Ovary (tissue), 9 donors: ENCODE measurements around the gene TGFBR1. TPM values are rescaled to one million over a fixed set of nuclear protein-coding genes. Genes with fewer than 3 reads are reported as not detected.

Experiments used
- DNase-seq, 5 donors: peaks; one replicate each; pipeline ENCODE4 v3.0.0-alpha.2; 2019 to 2020
- H3K27ac ChIP-seq, 2 donors: fragments of 200-600 bp; one replicate each; pipeline versions ENCODE4 v1.5.1 to v1.8.0; 2019 to 2022
- H3K27me3 ChIP-seq: fragments of 200-600 bp; one replicate; pipeline ENCODE4 v1.8.0; 2022
- H3K36me3 ChIP-seq: fragments of 200-600 bp; sonication (generic); one replicate; pipeline ENCODE4 v1.5.1; 2019
- H3K4me1 ChIP-seq: one replicate; pipeline ENCODE4 v1.8.1; 2013; ENCODE audit warnings: mild to moderate bottlenecking, moderate library complexity; ENCODE audit not compliant: insufficient read depth
- H3K4me3 ChIP-seq: fragments of 200-600 bp; sonication (generic); one replicate; pipeline ENCODE4 v1.5.1; 2017
- H3K9me3 ChIP-seq, 2 donors: fragments of 200-600 bp in 1 of 2; sonication (generic) in 1 of 2; one replicate each; pipeline versions ENCODE4 v1.5.1 to v1.8.1; 2013 to 2019; ENCODE audit warnings: mild to moderate bottlenecking in 1 of 2, moderate library complexity in 1 of 2
- EP300 ChIP-seq: sonication (generic); formaldehyde crosslinking; IDR thresholded peaks from one replicate; pipeline ENCODE4 v1.6.1; 2017; ENCODE audit warnings: antibody characterized with exemption
- POLR2A ChIP-seq: fragments of 450-650 bp; IDR thresholded peaks from one replicate; pipeline ENCODE4 v1.6.1; 2017; ENCODE audit warnings: antibody characterized with exemption, mild to moderate bottlenecking, moderate library complexity
- WGBS, 3 donors: extraction: QIAGEN DNeasy Blood & Tissue Kit in 1 of 3; methylation state at CpG; one replicate each; pipeline versions ENCODE4 v1.1.5 to v1.1.7; 2013 to 2017; 5-methylcytosine and 5-hydroxymethylcytosine counted together
- intact Hi-C, 4 donors: fragments of 100-400 bp; cut with DNase I; formaldehyde crosslinking; loops; one replicate each; pipeline versions ENCODE4 v1.11.0 to v1.15.1; 2022 to 2023
- polyA plus RNA-seq, 2 donors: library from polyadenylated mRNA; stranded (reverse); fragments of 200-250 nt in 1 of 2; fragments of 350-450 nt in 1 of 2; fragmentation: Illumina TruSeq in 1 of 2; extraction: RNeasy Lipid Tissue Mini Kit (QIAGEN cat#74804) in 1 of 2; gene quantifications; one replicate each; pipeline ENCODE4 v1.2.3, GENCODE V29; 2013 to 2014
- total RNA-seq, 7 donors: library from RNA; depleted of rRNA in 2 of 7; stranded (reverse); fragments of >200 nt in 2 of 7; fragmentation: NEBNext Ultra II Directional in 3 of 7; extraction: Animal tissue kit (Norgen Biotek cat#: 25700) in 3 of 7; gene quantifications; one replicate each; pipeline versions ENCODE4 v1.1.0 to v1.2.4, GENCODE V29; 2016 to 2023
- TF ChIP-seq, protein P1 (sequence below), 3 donors: fragments of 450-650 bp in 2 of 3; fragments of 200-600 bp in 1 of 3; IDR thresholded peaks; one replicate each; pipeline versions ENCODE4 v1.5.1 to v1.8.0; 2016 to 2022; ENCODE audit warnings: antibody characterized with exemption in 3 of 3, mild to moderate bottlenecking in 1 of 3
- donor health status: DM: no; HTN: no; CAD: no; lungs with moderate emphysema.
- donor health status: DM: no; HTN: no; CAD: no.
- donor health status: Bipolar disorder and iron deficiency.
- donor health status: DM: yes; HTN: yes; CAD: no.
- donor health status: DM: no; HTN: no; CAD: no.
- donor health status: DM: yes; HTN: yes; CAD: no.

The TGFBR1 gene
- total and polyA plus RNA-seq, 9 donors, result 12.5 to 55.9 (median 38.3) TPM

DNA sequence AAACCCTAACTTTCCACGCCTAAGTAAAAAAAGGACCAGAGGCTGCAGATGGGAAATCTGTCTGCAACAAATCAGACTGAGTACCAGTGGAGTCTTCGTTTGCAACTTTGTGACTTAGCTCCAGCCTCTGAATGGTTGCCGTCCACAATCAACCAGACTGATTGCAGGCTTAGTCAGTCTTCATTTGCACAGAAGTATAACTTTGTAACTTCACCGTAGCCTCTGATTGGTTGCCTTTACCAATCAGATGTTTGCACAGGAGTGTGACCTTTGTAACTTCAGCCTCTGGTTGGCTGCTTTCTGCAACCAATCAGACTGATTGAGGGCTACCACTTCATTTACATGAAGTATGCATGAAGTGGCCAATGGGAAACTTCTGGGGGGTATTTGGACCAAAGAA lies 53.7 kb downstream of the TGFBR1 start:
- intact Hi-C loops, result no loop called here
- H3K36me3 ChIP-seq, result no peaks in the 10 kb centered on the region
- H3K9me3 ChIP-seq, result no peaks in the 10 kb centered on the region
- no peaks in the 10 kb centered on the region for H3K27me3 ChIP-seq
- DNase-seq, result no peak
- H3K27ac ChIP-seq, result no peak overlapping the region
- no peak for TF ChIP-seq POLR2A
- TF ChIP-seq, protein P1, sequence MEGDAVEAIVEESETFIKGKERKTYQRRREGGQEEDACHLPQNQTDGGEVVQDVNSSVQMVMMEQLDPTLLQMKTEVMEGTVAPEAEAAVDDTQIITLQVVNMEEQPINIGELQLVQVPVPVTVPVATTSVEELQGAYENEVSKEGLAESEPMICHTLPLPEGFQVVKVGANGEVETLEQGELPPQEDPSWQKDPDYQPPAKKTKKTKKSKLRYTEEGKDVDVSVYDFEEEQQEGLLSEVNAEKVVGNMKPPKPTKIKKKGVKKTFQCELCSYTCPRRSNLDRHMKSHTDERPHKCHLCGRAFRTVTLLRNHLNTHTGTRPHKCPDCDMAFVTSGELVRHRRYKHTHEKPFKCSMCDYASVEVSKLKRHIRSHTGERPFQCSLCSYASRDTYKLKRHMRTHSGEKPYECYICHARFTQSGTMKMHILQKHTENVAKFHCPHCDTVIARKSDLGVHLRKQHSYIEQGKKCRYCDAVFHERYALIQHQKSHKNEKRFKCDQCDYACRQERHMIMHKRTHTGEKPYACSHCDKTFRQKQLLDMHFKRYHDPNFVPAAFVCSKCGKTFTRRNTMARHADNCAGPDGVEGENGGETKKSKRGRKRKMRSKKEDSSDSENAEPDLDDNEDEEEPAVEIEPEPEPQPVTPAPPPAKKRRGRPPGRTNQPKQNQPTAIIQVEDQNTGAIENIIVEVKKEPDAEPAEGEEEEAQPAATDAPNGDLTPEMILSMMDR (IDR thresholded peaks at IDR 0.05), result no peak
- no peak for TF ChIP-seq EP300
- H3K4me1 ChIP-seq, result no peaks in the 10 kb centered on the region
- H3K4me3 ChIP-seq, result no peak overlapping the region
- WGBS, 3 donors, result 41 to 68% (median 57%) methylated on average over 4 of the region's 4 CpGs

DNA sequence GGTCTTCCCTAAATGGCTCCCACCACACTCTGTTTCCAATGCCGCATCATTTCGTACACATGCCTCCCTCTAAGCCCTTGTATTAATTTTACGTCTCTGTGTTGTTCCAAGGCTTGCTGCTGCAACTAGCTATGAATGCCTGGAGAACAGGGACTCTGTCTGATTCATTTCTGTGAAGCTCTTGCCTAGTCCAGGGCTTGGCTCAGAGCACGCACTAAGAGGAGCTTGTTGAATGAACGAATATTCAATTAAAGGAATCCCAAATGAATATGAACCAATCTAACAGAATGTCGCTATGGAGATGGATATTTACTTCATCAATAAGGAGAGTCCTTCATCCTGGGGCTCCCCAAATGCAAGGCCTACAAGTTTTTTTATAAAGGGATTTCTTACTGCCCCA lies 55.3 kb downstream of the TGFBR1 start:
- TF ChIP-seq POLR2A (no peak), EP300 (no peak)
- TF ChIP-seq, protein P1 (IDR thresholded peaks at IDR 0.05), result no peak
- Histone ChIP-seq H3K27ac (no peak overlapping the region), H3K9me3 (no peaks in the 10 kb centered on the region), H3K27me3 (no peaks in the 10 kb centered on the region), H3K36me3 (no peaks in the 10 kb centered on the region), H3K4me1 (no peaks in the 10 kb centered on the region), H3K4me3 (no peak overlapping the region)
- no peak for DNase-seq
- 88 to 94% (median 92%) methylated on average over 6 of the region's 6 CpGs for WGBS, 3 donors
- intact Hi-C loops, result no loop called here

DNA sequence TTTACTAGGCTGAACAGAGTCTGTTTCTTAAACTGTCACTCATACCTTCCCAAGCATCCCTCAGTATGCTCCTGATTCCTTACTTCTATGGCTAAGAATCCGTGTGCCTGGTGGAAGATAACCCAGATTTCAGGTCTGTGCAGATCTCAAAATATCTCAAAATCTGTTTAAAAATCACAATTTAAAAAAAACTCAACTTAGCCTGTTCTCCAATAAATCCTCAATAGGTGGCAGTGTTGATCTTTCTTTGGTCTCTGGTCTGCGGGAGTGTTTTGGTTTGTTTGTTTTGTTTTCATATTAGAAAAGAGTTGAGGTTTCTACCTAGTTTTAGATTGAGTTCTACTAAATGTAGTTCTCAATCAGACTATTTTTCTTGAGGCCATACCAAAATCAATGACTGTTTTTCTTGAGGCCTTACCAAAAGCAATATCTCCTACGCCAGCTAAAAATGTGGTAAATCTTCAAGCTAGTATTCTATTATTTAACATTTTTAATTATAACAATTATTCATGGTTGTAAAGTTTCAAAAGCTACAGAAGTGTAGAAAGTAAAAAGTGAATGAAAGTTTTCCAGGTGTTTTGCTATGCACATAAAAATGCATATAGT lies 57.9 kb downstream of the TGFBR1 start:
- whole genome bisulfite sequencing, 3 donors, result 26 to 28% (median 27%) methylated on average over 3 of the region's 3 CpGs
- TF ChIP-seq, protein P1 (IDR thresholded peaks at IDR 0.05), result peak in 2 of 3 donors; percentile 36 to 57
- TF ChIP-seq POLR2A (no peak), EP300 (no peak)
- Histone ChIP-seq H3K4me1 (no peaks in the 10 kb centered on the region), H3K9me3 (no peaks in the 10 kb centered on the region), H3K4me3 (no peak overlapping the region), H3K27ac (no peak overlapping the region), H3K27me3 (no peaks in the 10 kb centered on the region), H3K36me3 (no peaks in the 10 kb centered on the region)
- no peak for DNase-seq
- intact Hi-C loops, result no loop called here

DNA sequence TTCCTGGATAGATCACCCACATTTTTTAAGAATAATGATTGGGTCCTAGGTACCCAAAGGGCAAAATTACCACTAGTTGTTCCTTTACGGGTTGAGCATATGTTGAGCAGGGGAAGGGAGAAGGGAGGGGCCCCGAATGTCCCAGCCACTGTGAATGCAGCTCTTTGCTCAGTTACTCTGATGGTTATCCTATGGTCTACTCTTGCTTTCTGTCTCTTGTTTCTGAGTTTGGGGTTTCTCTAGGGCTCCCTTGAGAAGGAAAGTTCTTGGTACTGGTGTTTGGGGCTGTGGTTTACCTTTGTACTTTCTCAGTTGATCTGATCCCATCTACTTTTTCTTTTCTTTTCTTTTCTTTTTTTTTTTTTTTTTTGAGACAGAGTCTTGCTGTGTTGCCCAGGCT lies 61.2 kb downstream of the TGFBR1 start:
- no peaks in the 10 kb centered on the region for H3K27me3 ChIP-seq
- H3K36me3 ChIP-seq, result no peaks in the 10 kb centered on the region
- H3K4me3 ChIP-seq, result no peak overlapping the region
- intact Hi-C loops, result no loop called here
- no peak overlapping the region for H3K27ac ChIP-seq
- H3K4me1 ChIP-seq, result no peaks in the 10 kb centered on the region
- 89 to 99% (median 93%) methylated on average over 2 of the region's 2 CpGs for WGBS, 3 donors
- H3K9me3 ChIP-seq, result no peaks in the 10 kb centered on the region
- no peak for DNase-seq
- TF ChIP-seq EP300 (no peak), POLR2A (no peak)
- TF ChIP-seq, protein P1 (IDR thresholded peaks at IDR 0.05), result no peak
